ENCODE measurements around the gene NXN.
A peak's percentile ranks its signal among the peaks of the same experiment; 100 is the strongest.

The NXN gene
- total RNA-seq = 0 to 3.4 (median 0.13) reads per million in 9 experiments

DNA sequence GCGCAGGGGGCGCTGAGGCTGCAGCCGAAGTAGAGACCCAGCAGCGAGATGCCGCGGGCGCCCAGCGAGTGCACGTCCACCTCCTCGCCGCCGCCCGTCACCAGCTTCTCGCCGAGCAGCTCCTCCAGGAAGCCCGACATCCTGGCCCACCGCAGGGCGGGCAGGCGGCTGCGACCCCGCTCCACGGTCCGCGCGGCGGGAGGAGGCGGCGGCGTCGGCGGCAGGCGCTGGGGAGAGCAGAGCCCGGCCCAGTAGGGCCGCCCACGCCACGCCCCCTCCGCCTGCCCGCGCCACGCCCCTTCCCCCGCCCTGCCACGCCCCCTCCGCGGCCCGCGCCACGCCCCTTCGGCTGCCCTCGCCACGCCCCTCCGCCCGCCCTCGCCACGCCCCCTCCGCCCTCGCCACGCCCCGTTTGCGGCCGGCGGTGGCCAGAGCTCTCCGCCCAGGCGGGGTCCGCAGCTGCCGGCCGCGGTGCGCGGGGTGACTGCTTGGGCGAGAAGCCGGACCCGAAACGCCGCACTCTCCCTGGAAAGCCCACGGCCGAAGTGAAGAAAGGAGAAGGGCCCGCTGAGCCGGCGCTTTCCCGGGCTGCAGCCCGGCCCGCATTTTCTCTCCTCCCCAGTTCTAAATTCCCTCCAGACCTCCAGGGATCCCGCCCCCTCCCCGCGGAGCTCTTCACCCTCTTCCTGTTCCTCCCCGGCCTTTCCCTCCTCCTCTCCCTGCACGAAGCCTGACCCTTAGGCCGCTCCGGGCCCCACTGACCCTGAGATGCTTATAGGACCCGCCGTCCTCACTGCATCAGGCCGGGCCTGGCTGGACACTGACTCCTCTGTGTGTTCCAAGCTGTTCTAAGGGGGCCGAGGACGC, at the start of gene NXN:
Gene NXN, minus strand, starts transcription at position 238 of the 867 bp plus-strand sequence.
- no peaks in the 10 kb centered on the region for H3K9me3 Mint-ChIP-seq
- peaks cover 10% of the 10 kb centered on the region for H3K36me3 Mint-ChIP-seq (ENCODE audit: insufficient read depth)
- peak within 1 kb of the TSS; percentile 81 to 87 for H3K4me3 Mint-ChIP-seq
- DNase-seq (peak; percentile 84 to 89 (median 87)), ATAC-seq (replicated peaks) (peak; percentile 83)
- H3K4me1 Mint-ChIP-seq (ENCODE audit: low read depth in 2 of 2) = peaks cover 5 to 14% of the 10 kb centered on the region in 2 donors
- H3K27me3 Mint-ChIP-seq = peaks cover 31 to 35% of the 10 kb centered on the region in 2 donors
- peak within 1 kb of the TSS in 1 of 2 donors; percentile 71 for H3K27ac Mint-ChIP-seq

DNA sequence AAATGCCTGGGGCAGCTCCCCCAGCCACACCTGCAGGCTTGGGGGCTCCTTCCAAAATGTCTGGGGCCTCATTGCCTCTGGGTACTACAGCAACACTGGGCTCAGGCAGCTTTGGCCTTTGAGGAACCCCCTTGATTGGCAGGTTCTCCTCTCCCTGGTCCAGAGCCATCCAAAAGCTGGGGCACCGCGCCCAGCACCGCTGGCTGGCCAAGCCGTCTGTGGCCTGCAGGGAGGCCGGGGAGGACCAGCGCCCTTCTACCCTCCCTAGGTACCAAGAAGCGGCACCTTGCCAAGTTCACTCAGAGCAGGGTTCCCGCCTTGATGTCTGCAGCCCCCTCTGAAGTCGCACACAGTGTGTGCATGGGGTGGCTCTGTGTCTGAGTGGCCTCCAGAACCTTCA, 47.5 kb upstream of the NXN start:
- H3K36me3 Mint-ChIP-seq (ENCODE audit: insufficient read depth) = peaks cover 14% of the 10 kb centered on the region
- ATAC-seq (replicated peaks) (no peak), DNase-seq (no peak)
- H3K27me3 Mint-ChIP-seq = no peaks in the 10 kb centered on the region
- peaks cover 8% of the 10 kb centered on the region in 2 donors for H3K4me1 Mint-ChIP-seq (ENCODE audit: low read depth in 2 of 2)
- no peak overlapping the region for H3K27ac Mint-ChIP-seq
- no peak overlapping the region for H3K4me3 Mint-ChIP-seq
- no peaks in the 10 kb centered on the region for H3K9me3 Mint-ChIP-seq

- DNase-seq = no peak
- Mint-ChIP-seq H3K9me3 (no peaks in the 10 kb centered on the region), H3K4me3 (no peak overlapping the region), H3K27me3 (no peaks in the 10 kb centered on the region), H3K27ac (no peak overlapping the region), H3K36me3 (ENCODE audit: insufficient read depth) (peaks cover 14% of the 10 kb centered on the region), H3K4me1 (ENCODE audit: low read depth in 2 of 2) (peaks cover 8% of the 10 kb centered on the region in 2 donors)
- ATAC-seq (replicated peaks) = no peak
Observed at GRCh38 chr17:1026599-1026975, 47.0 kb upstream of the NXN start.

GRCh38 chr17:1025733-1026598, 46.4 kb upstream of the NXN start:
- Mint-ChIP-seq H3K4me3 (no peak overlapping the region), H3K36me3 (ENCODE audit: insufficient read depth) (peaks cover 14% of the 10 kb centered on the region), H3K27ac (peak overlapping the region in 1 of 2 donors; percentile 74), H3K27me3 (no peaks in the 10 kb centered on the region), H3K4me1 (ENCODE audit: low read depth in 2 of 2) (peaks cover 8% of the 10 kb centered on the region in 2 donors), H3K9me3 (no peaks in the 10 kb centered on the region)
- ATAC-seq (replicated peaks) (no peak), DNase-seq (no peak)

DNA sequence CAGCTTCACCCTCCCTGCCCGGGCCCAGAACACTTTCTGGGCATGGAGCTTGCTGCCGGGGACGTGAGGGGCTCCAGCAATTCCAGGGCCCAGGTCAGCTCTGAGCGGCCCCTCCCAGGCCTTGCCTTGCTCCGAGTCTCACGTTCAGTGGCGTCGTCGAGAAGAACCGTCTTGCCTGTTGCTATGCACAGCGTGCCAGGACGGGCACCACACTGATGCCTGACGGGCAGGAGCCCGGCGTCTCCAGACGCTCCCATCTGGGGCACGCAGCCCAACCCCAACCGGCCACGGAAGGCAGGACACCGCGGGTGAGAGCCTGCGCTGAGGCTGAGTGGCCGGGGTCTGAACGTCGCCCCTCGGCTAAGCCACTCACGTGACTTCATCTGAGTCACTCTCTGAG, 44.5 kb upstream of the NXN start:
- no peak for DNase-seq
- no peak overlapping the region for H3K4me3 Mint-ChIP-seq
- H3K27ac Mint-ChIP-seq = no peak overlapping the region
- peaks cover 20% of the 10 kb centered on the region for H3K36me3 Mint-ChIP-seq (ENCODE audit: insufficient read depth)
- no peaks in the 10 kb centered on the region for H3K27me3 Mint-ChIP-seq
- no peaks in the 10 kb centered on the region for H3K9me3 Mint-ChIP-seq
- ATAC-seq (replicated peaks) = no peak
- peaks cover 8 to 12% of the 10 kb centered on the region in 2 donors for H3K4me1 Mint-ChIP-seq (ENCODE audit: low read depth in 2 of 2)

- H3K4me3 Mint-ChIP-seq = no peak overlapping the region
- no peaks in the 10 kb centered on the region for H3K9me3 Mint-ChIP-seq
- H3K27ac Mint-ChIP-seq = no peak overlapping the region
- H3K4me1 Mint-ChIP-seq (ENCODE audit: low read depth in 2 of 2) = peaks cover 8 to 9% of the 10 kb centered on the region in 2 donors
- no peaks in the 10 kb centered on the region for H3K27me3 Mint-ChIP-seq
- peaks cover 20% of the 10 kb centered on the region for H3K36me3 Mint-ChIP-seq (ENCODE audit: insufficient read depth)
- ATAC-seq (replicated peaks) (no peak), DNase-seq (no peak)
Observed at GRCh38 chr17:1022278-1023024, 42.9 kb upstream of the NXN start.

DNA sequence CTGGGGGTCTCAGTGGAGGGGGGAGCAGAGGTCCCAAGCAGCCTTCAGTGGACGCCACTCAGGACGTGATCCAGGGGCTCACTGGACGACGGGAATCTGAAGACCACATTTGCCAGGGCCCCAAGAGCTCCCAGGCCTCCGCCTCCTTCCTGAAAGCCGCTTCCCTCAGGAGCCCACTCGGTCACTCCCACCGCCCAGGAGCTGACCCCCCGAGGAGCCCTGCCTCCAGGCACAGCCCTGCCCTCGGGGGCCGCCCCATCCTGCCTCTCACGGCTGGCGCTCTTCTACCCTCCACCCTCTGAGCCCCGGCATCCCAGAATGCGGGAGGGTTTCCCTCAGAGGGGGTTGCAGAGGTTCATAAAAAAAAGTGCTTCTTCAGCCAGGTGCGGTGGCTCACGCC, 41.6 kb upstream of the NXN start:
- Mint-ChIP-seq H3K4me1 (ENCODE audit: low read depth in 2 of 2) (peaks cover 7 to 8% of the 10 kb centered on the region in 2 donors), H3K36me3 (ENCODE audit: insufficient read depth) (peaks cover 17% of the 10 kb centered on the region), H3K27me3 (no peaks in the 10 kb centered on the region), H3K27ac (no peak overlapping the region), H3K9me3 (no peaks in the 10 kb centered on the region), H3K4me3 (no peak overlapping the region)
- DNase-seq = no peak
- ATAC-seq (replicated peaks) = no peak

- no peaks in the 10 kb centered on the region for H3K9me3 Mint-ChIP-seq
- no peaks in the 10 kb centered on the region for H3K27me3 Mint-ChIP-seq
- peaks cover 12% of the 10 kb centered on the region for H3K36me3 Mint-ChIP-seq (ENCODE audit: insufficient read depth)
- DNase-seq = no peak
- peak overlapping the region; percentile 33 to 85 for H3K27ac Mint-ChIP-seq
- peaks cover 7 to 8% of the 10 kb centered on the region in 2 donors for H3K4me1 Mint-ChIP-seq (ENCODE audit: low read depth in 2 of 2)
- no peak for ATAC-seq (replicated peaks)
- no peak overlapping the region for H3K4me3 Mint-ChIP-seq
Observed at GRCh38 chr17:1019451-1019850, 39.9 kb upstream of the NXN start.

DNA sequence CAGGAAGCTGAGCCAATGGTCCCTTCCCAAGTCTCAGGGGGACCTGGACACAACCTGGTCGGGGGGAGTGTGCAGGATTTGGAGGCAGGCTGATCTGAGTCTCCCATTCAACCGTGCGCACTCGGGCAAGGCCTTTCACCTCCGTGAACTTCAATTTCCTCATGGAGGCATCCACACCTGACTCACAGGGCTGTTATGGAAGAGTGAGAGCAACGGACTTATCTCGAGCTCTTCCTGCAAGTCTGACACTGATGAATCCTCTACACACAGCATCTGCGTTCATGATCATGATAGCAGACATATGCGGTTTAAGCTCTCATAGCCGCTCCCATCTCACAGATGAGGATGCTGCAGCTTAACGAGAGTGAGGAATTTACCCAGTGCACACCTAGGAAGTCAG, 39.0 kb upstream of the NXN start:
- peaks cover 15% of the 10 kb centered on the region for H3K36me3 Mint-ChIP-seq (ENCODE audit: insufficient read depth)
- no peaks in the 10 kb centered on the region for H3K27me3 Mint-ChIP-seq
- no peaks in the 10 kb centered on the region for H3K9me3 Mint-ChIP-seq
- H3K4me3 Mint-ChIP-seq = no peak overlapping the region
- peaks cover 7 to 8% of the 10 kb centered on the region in 2 donors for H3K4me1 Mint-ChIP-seq (ENCODE audit: low read depth in 2 of 2)
- DNase-seq (no peak), ATAC-seq (replicated peaks) (no peak)
- H3K27ac Mint-ChIP-seq = no peak overlapping the region

- Mint-ChIP-seq H3K4me1 (ENCODE audit: low read depth in 2 of 2) (no peaks in the 10 kb centered on the region), H3K27ac (peak overlapping the region in 1 of 2 donors; percentile 20), H3K36me3 (ENCODE audit: insufficient read depth) (peaks cover 18% of the 10 kb centered on the region), H3K27me3 (no peaks in the 10 kb centered on the region), H3K4me3 (no peak overlapping the region), H3K9me3 (no peaks in the 10 kb centered on the region)
- no peak for DNase-seq
- ATAC-seq (replicated peaks) = no peak
Observed at GRCh38 chr17:1013729-1014090, 34.1 kb upstream of the NXN start.

DNA sequence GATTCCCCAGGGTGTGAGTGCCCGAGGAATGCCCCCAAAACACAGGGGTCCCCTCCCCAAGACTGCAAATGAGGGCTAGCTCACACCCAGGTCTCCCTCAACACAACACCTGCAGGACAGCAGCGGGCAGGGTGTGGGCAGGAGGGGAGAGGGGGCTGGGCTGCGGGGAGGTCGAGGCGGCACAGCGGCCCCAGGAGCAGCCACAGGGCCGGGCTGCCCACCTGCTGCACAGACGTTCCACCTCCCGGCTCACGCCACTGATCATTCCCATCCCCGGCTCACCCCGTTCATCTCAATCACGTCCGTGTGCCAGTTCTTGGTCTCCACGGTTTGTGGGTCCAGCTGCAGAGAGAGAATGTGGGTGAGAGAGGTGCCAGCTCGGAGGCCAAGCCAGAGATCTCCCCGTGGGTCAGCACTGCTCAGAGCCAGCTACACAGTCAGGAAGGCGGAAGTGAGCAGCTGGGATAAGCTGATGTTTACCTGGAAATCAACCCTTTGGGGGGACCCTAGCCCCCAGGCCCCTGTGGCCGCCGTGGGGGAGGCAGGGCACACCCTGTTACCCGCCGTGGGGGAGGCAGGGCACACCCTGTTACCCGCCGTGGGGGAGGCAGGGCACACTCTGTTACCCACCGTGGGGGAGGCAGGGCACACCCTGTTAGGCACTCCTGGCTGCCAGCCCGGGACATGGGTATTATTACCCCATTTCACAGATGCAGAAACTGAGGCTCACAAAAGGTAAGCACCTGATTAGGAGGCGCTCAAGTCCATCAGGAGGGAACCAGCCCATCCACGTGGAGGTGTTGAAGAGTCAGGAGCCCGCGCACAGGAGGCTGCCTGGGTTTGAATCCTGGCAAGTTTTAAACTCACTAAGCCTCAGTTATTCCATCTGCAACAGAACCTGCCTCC, 33.5 kb upstream of the NXN start:
- H3K36me3 Mint-ChIP-seq (ENCODE audit: insufficient read depth) = peaks cover 18% of the 10 kb centered on the region
- H3K4me3 Mint-ChIP-seq = no peak overlapping the region
- no peaks in the 10 kb centered on the region for H3K27me3 Mint-ChIP-seq
- H3K4me1 Mint-ChIP-seq (ENCODE audit: low read depth in 2 of 2) = no peaks in the 10 kb centered on the region
- H3K27ac Mint-ChIP-seq = no peak overlapping the region
- ATAC-seq (replicated peaks) (no peak), DNase-seq (no peak)
- H3K9me3 Mint-ChIP-seq = no peaks in the 10 kb centered on the region

All from effector memory CD8-positive, alpha-beta T cell (primary cell).